SHP77 (cell line): ENCODE data around the gene USP24.

Experiments used
- DNase-seq, 2 experiments: peaks; one replicate each; lab custom pipeline; 2025; lab: John Stamatoyannopoulos, UW

Gene USP24

DNA sequence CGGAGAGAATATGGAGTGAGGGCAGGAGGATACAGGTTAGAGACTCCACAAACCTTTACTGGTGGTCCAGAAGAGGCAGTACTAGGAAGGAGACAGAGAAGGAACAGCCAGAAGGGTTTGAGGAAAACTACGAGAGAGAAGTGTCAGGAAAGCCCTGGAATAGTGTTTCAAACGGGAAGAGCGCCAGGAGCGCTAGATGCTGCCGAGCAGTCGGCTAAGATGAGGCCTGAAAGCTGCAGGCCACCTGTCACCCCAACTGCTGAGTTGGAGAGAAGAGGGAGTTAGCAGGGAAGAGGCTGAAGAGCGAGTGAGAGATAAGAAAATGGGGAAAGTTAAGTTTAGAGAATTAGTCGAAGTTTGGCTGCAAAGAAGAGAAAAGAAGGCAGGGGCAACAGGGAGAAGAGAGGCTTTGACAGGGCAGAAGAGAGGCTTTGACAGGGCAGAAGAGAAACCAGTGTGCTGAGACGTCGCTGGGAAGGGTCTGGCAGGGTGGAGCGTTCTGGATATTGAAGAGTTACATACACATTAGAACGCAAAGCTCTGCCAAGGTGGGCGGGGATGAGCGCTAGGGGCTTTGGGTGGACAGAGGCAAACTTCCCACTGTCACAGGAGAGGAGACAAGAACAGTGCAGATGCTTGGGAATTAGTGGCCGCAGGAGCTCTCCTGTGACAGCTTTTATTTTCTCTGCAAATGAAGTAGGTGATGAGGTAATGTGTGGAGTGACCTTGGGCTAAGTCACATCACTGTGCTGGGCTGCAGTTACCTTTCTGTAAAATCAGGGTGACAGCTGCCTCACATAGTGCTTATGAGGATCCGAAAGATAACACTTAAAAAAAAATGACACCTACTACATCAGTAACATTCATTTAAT is 144.6 kb downstream of the USP24 start:
- DNase-seq: no peak

DNA sequence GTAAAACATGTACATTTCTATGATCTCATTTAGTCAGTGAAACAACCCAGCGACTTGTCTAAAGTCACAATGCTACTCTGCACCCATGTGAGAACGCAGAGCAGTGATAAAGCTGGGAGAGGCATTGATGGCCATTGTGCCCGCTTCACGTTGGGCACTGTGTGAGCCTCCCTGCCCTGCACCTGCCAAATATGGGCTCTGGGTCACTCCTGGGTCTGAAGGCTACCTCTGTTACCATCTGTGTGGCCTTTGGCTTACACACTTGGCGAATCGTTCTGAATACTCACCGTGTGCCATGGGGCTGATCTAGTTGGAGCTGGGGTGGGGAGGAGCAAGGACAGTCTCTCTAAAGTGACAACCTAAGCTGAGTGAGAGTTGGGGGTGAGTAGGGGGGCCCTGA is 145.9 kb downstream of the USP24 start:
- no peak for DNase-seq

DNA sequence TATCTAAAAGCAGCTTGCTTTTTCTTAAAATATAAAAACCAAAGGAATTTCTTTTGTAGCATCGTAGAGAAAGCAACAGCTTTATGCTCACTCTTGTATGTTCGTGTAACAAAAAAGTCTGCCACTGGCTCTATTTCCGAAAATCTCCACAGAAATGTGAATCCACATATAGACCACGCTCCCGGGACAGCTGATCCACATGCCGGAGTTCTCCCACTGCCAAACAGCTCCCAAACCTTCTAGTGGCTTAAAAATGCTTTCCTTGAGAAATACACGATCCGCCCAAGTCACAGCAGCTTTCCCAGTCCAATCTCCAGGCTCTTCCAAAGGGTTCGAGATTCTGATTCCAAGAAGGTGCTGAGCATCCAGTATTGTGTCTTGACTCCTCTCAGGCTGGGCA is 146.5 kb downstream of the USP24 start:
- DNase-seq: no peak

DNA sequence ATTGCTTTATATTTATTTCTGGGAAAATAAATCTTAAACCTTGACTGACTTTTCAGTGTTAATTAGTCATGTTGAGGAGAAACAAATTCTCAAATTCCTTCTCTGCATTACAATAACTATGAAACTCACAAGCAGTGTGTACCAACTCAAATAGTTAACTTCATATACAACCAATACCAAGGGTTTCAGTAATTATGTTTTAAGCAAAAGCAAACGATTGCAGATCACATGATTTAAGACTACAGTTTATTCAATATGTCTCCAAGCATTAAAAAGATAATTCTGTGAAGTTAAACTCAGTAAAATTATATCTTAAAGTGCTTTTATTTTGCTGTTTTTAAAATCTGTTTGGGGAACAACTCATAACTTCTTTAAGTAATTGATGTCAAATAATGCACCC is 147.2 kb downstream of the USP24 start:
- DNase-seq: no peak

DNA sequence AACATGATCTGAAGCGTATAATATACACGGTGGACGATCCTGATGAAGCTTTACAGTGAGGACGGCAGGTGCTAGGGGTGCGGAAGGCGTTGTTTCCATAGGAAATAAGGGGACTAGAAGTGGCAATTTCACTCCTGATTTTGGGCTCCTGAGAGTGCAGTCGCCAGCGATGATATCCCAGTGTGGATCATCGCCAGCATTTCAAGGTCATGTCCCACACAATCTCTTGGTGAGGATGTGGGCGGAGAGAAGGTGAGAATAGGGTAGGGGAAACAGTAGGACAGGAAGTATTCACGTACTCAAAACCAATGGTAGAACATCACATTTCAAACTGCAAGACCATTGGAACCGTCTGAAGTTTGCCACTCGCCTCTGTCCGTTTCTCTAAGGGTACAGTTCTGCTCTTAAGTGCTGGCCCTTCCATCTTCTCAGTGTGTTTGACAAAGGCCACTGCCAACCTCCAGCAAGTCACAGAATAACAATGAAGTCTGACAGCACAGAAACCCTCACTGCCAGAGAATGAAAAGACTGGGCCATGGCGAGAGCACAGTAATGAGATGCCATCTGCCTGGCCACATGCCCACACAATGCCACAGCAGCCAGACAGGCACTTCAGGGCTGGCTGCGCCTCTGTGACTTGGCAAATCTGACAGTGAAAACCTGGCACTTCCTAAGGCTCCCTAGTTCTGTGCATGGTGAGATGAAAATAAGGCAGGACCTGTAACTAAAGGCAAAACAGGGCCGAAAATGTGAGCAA is 148.0 kb downstream of the USP24 start:
- no peak for DNase-seq

DNA sequence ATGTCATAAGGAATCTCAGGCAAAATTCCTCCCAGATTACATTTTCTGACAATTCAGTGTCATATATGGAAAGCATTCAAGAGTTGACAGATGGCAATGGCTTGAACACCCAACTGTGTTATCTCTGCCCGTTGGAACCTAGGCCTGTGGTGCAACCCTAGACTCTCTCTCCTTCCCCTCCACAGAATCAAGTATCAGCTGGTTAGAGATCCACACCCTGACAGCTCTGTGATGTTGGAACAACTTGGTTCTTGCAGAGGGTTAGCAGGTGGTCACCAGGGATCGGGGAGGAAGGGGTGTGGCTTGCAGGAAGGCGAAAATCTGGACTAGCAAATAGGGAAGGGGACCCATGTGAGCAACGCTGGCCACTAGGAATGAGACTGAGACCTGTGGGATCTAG is 149.5 kb downstream of the USP24 start:
- DNase-seq: no peak

DNA sequence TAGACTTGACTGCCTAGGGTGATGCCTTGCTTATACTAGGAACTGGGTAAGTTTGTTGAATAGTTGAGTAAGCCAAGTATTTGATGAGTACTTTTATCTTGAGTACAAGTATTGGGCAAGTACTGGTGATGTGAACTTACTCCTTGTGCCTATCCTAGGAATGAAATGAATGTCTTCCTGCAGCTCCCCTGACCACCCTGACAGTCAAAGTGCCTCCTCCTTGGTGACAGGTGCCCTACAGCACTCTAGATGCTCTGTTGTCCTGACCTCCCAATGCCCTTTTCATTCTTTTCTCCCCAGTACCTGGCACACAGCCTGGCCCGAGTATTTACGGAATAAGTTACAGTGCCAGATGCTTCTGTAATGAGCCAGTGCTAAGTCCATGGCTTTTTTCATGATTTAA is 150.3 kb downstream of the USP24 start:
- DNase-seq: no peak

DNA sequence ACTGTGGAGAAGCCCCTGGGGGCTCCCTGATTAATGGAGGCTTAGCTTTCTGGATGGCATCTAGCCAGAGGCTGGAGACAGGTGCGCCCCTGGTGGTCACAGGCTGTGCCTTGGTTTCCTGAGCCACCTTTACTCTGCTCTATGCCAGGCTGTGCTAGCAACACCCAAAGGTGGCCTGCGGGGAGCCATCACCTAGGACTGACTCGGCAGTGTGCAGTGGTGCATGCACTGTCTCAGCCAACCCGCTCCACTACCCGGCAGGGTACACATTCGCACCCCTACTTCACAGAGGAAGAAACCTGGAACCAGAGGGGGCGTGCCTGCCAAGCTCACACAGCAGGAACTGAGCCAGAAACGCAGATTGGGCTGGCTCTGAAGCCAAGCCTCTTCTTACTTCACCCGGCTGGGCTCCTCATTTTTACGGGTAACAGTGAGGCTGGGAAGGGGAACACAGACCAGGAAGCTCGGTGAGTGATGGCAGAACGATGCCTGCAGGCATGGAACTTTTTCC is 151.0 kb downstream of the USP24 start:
- DNase-seq: peak in 1 of 2 experiments; percentile 32

DNA sequence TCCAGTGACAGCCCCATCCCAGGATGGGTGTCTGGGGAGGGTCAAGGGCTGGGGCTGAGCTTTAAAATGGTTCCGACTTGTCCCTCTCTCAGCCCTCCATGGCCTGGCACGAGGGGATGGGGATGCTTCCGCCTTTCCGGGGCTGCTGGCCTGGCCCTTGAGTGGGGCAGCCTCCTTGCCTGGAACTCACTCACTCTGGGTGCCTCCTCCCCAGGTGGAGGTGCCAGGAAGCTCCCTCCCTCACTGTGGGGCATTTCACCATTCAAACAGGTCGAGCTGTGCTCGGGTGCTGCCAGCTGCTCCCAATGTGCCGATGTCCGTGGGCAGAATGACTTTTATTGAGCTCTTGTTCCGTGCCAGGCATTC is 151.6 kb downstream of the USP24 start:
- peak in 1 of 2 experiments; percentile 14 for DNase-seq

DNA sequence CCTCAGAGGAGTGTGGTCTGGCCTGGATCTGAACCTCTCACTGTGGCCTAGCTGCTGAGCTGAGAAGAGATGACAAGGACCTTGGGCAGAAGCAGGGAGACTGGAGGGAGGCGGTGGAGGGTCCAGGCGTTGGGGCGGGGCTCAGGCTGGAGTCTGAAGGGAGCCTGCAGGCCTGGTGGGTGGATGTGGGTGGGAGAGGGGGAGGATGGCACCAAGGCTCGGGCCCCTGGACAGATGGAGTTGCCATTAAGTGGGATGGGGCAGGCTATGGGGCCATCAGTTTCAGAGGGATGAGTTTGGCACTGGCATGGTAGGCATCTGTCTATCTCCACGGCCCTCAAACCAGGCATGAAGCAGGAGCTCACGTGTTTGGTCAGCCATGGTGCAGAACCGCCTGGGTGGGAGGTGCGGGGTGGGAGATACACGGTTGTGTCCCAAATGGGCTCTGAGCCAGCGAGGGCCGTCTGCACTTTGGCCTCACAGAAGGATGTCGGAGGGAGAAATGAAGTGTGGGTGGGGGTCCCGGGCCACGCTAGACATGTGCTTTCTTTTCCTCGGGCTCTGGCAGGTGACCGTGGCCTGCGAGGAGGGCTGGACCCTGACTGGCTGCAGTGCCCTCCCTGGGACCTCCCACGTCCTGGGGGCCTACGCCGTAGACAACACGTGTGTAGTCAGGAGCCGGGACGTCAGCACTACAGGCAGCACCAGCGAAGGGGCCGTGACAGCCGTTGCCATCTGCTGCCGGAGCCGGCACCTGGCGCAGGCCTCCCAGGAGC is 152.2 kb downstream of the USP24 start:
- no peak for DNase-seq

DNA sequence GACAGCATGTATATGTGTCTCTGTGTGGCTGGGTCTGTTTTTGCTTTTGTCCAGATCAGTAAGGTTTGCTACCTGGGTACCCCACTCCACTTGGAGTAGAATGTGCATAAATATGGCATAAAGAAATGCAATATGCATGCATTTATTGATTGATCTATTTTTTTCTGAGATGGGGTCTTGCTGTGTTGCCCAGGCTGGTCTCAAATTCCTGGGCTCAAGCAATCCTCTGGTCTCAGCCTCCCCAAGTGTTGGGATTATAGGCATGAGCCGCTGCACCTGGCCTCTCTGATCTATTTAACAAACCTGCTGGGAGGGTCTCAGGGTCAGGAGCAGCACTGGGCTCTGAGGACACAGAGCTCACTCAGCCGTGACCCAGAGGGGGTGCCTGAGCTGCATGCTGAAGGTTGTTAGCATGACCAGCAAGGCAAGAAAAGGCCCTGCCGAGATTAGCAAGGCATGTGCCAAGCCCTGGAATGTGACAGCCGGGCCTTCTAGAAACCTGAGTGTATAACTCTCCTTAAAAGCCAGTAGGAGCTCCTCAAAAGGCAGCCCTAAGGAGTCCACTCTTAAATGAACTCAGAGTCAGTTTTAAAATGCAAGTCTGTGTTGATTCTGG is 153.3 kb downstream of the USP24 start:
- no peak for DNase-seq

DNA sequence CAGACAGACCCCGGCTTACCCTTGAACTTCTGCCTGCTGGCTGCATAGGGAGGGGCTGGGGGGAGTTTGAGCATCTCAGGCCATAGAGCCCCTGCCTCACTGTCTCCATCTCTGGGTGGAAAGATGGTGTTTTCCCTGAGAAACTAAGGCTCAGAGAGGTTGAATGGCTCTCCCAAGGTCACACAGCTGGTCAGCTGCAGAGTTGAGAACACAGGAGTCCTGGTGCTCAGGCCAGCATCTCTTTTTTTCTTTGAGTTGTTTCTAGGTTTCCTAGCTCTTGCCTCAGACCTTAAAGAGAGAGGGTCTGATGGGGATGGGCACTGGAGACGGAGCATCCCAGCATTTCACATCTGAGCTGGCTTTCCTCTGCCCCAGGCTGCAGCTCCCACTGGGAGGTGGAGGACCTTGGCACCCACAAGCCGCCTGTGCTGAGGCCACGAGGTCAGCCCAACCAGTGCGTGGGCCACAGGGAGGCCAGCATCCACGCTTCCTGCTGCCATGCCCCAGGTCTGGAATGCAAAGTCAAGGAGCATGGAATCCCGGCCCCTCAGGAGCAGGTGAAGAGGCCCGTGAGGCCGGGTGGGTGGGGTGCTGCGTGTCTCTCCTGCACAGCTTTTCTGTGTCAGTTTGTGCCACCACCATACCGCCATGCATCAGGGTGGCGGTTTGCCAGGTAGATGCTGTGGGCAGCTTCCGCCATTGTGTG is 154.0 kb downstream of the USP24 start:
- DNase-seq: no peak

DNA sequence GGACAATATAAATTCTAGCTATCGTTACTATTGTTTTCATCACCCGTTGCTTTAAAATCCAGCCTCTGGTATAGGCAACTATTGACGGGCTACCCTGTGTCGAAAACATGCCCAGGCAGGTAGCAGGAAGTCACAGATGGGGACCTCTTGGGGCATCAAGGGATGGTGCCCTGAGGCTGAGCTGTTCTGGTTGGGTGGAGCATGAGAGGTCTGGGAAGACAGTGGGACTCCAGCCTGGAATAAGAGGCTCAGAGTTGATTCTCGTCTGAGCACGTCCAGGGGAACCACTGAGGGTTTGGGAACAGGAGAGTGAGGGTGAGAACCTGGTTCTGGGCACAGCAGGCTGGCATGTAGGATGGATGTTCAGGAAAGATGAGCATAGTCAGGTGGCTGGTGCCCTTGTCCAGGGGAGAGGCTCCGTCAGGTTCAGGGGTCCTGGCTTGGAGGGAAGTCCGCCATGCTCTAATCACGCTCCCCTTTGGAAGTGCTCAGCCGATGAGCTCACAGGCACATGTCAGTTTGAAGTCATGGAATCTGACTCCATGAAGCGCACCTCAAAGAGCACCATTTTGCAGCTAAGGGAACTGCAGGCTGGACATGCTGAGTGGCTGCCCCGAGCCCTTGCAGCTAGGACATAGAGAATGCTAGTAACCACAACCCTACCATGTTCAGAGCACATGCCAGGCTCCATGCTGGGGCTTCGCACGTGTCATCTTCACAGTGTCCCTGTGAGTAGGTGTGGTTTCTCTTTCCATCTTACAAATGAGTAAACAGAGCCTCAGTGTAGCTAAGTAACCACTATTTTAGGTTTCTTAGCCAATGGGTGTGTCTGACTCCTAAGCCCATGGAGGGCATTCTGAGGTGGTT is 154.8 kb downstream of the USP24 start:
- DNase-seq: no peak

DNA sequence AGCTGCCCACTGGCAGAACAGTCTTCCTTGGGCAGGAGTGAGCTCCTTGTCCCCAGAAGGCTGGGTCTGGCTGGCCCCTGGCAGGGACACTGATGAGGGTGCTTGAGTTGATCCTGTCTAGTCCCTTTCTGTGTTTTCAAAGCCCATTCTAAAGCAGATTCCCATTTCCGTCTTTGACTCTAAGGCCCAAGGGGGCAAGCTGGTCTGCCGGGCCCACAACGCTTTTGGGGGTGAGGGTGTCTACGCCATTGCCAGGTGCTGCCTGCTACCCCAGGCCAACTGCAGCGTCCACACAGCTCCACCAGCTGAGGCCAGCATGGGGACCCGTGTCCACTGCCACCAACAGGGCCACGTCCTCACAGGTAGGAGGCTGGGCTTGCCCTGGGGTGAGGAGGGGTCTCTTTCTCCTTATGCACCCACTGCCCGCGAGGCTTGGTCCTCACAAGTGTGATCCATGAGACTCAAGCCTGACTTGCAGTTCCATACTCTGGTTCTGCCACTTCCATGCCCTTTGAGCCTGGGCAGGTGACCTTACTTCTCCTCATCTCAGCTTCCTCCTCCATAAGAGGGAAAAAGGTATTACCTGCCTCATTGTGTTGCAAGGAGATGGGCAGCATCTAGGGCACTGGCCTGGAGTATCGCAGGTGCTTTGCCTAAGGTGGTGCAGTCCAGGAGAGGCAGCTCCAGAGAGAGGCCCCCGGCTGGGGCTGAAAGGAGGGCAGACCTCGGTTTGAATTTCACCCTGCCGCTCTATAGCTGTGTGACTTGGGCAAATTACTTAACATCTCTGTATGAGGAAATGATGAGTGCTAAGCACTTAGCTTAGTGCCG is 155.6 kb downstream of the USP24 start:
- no peak for DNase-seq

DNA sequence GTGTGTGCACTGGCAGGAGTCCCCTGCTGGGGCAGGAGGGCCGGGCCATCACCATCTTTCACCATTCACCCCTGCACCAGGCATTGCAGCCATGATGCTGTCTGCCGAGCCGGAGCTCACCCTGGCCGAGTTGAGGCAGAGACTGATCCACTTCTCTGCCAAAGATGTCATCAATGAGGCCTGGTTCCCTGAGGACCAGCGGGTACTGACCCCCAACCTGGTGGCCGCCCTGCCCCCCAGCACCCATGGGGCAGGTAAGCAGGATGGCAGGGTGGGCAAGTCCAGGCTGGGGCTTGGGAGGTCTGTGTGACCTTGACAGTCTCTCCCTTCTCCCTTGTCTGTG is 157.2 kb downstream of the USP24 start:
- DNase-seq: no peak

DNA sequence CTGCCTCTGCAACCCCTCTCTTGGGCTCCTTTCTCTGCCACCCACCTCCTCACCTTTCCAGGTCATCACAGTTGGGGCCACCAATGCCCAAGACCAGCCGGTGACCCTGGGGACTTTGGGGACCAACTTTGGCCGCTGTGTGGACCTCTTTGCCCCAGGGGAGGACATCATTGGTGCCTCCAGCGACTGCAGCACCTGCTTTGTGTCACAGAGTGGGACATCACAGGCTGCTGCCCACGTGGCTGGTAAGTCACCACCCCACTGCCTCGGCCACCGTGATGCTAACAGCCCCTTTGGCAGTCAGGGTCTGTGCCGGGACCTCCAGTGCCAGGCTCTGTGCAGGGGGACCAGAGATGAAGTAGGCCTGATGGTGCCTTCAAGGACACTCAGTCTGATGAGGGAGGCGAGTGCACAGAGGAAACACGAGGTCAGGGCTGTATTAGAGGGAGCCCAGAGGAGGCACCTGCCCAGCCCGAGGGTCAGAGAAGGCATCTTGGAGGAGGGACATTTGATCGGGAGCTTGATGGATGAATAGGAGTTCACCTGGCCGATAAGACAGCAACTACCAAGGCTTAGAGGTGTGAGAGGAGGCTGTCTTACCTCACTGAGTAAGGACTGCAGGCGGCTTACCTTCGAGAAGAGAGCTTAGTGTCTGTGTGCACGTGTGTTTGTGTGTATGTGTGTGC is 157.8 kb downstream of the USP24 start:
- DNase-seq: no peak

DNA sequence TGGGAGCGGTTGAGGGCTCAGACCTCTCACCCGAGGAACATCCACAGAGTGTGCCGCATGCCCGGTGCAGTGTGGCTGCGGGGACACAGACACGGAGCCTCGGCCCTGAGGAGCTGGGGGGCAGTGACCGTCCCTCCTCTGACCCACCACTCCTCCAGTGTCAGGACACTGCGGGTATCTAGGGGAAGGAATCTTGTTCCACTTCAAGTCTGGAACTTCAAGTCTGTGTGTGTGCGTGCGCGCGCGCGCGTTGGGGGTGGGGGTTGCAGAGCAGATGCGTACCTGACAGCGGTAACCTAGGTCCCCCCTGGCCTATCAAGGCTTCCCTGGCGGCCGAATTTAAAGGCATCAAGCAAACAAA is 158.6 kb downstream of the USP24 start:
- no peak for DNase-seq

DNA sequence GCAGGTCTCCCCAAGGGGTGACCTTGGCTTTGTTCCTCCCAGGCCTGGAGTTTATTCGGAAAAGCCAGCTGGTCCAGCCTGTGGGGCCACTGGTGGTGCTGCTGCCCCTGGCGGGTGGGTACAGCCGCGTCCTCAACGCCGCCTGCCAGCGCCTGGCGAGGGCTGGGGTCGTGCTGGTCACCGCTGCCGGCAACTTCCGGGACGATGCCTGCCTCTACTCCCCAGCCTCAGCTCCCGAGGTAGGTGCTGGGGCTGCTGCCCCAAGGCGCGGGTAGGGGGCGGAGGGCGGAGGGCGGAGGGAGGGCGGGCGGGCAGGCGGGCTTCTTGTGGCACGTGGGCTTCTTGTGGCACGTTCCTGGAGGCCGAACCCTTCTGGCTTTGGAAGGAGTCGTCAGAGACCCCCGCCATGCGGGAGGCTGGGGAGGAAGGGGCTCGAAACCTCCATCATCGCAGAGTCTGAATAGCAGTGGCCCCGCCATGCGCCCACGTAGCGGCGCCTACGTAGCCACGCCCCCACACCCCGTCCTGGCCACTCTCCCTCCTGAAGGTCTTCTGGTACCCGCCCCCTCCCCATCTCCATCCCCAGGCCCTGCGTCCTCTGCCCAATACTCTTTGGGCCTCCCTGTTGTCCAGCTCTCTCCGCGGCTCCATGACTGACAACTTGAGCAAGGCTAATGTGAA is 159.1 kb downstream of the USP24 start:
- no peak for DNase-seq
